Naive thymus-derived CD4-positive, alpha-beta T cell (primary cell): ENCODE data around the gene ARGLU1. TPM values are rescaled to one million over a fixed set of nuclear protein-coding genes. Genes with fewer than 3 reads are reported as not detected.

Experiments
- ATAC-seq: fragments of 150-1000 bp; cut with Tn5 transposase; 2 replicates; pipeline ENCODE4 v1.10.0; 2021; ENCODE audit warnings: mild to moderate bottlenecking, moderate library complexity
- CTCF ChIA-PET: fragments of 350-600 bp; sonication (Branson Sonifier 250); formaldehyde crosslinking; loops from one replicate; lab custom pipeline; 2021; ENCODE audit warnings: antibody characterized with exemption; lab: Charles Lee
- POLR2A ChIA-PET: fragments of 350-600 bp; sonication (Branson Sonifier 250); formaldehyde crosslinking; loops from one replicate; lab custom pipeline; 2021; ENCODE audit warnings: antibody characterized with exemption, inconsistent platforms; lab: Charles Lee
- DNase-seq, 9 donors: peaks; one replicate each; pipeline versions ENCODE4 v3.0.0 to v3.0.0-alpha.2; 2020 to 2022; ENCODE audit warnings: mixed read lengths in 1 of 9
- H3K27ac ChIP-seq: one replicate; pipeline ENCODE4 v1.7.0; 2013; ENCODE audit warnings: mild to moderate bottlenecking, low read depth, low read length, moderate library complexity
- H3K27me3 ChIP-seq, 2 donors: one replicate each; pipeline ENCODE4 v1.7.0; 2013; ENCODE audit warnings: low read length in 2 of 2, mild to moderate bottlenecking in 2 of 2, moderate library complexity in 2 of 2; ENCODE audit not compliant: control insufficient read depth in 2 of 2, insufficient read depth in 2 of 2
- H3K36me3 ChIP-seq, 3 experiments: 1 replicate in 2 of 3; 2 replicates in 1 of 3; pipeline ENCODE4 v1.7.0; 2013; ENCODE audit warnings: low read length in 3 of 3, mild to moderate bottlenecking in 3 of 3, moderate library complexity in 1 of 3; ENCODE audit not compliant: insufficient read depth in 3 of 3, control insufficient read depth in 2 of 3
- H3K4me1 ChIP-seq, 2 donors: one replicate each; pipeline ENCODE4 v1.7.0; 2013; ENCODE audit warnings: low read length in 2 of 2, mild to moderate bottlenecking in 2 of 2, moderate library complexity in 1 of 2; ENCODE audit not compliant: control insufficient read depth in 2 of 2, insufficient read depth in 2 of 2
- H3K4me3 ChIP-seq: 2 replicates; pipeline ENCODE4 v1.7.0; 2013; ENCODE audit warnings: mild to moderate bottlenecking, low read length
- H3K9me3 ChIP-seq, 3 experiments: 1 replicate in 2 of 3; 2 replicates in 1 of 3; pipeline ENCODE4 v1.7.0; 2013; ENCODE audit warnings: low read length in 3 of 3; ENCODE audit not compliant: control insufficient read depth in 2 of 3
- H3K27ac Mint-ChIP-seq, 9 donors: one replicate each; pipeline ENCODE4 v1.8.0; 2020 to 2022; ENCODE audit warnings: mixed read lengths in 9 of 9, mild to moderate bottlenecking in 8 of 9, moderate library complexity in 5 of 9, inconsistent platforms in 2 of 9
- H3K27me3 Mint-ChIP-seq, 5 donors: one replicate each; pipeline ENCODE4 v1.8.0; 2021 to 2022; ENCODE audit warnings: mixed read lengths in 5 of 5, mild to moderate bottlenecking in 1 of 5
- H3K36me3 Mint-ChIP-seq, 5 donors: one replicate each; pipeline ENCODE4 v1.8.0; 2020 to 2022; ENCODE audit warnings: mixed read lengths in 5 of 5, mild to moderate bottlenecking in 3 of 5, inconsistent platforms in 1 of 5
- H3K4me1 Mint-ChIP-seq, 7 donors: one replicate each; pipeline ENCODE4 v1.8.0; 2020 to 2022; ENCODE audit warnings: mixed read lengths in 7 of 7, mild to moderate bottlenecking in 3 of 7, inconsistent platforms in 1 of 7
- H3K4me3 Mint-ChIP-seq, 10 donors: one replicate each; pipeline ENCODE4 v1.8.0; 2020 to 2022; ENCODE audit warnings: mild to moderate bottlenecking in 10 of 10, mixed read lengths in 10 of 10, moderate library complexity in 6 of 10, inconsistent platforms in 2 of 10
- H3K9me3 Mint-ChIP-seq, 11 donors: one replicate each; pipeline ENCODE4 v1.8.0; 2020 to 2022; ENCODE audit warnings: mixed read lengths in 11 of 11, mild to moderate bottlenecking in 4 of 11, inconsistent platforms in 1 of 11, moderate library complexity in 1 of 11
- intact Hi-C, 2 donors: fragments of 100-400 bp; cut with micrococcal nuclease; formaldehyde crosslinking; loops; one replicate each; pipeline ENCODE4 v1.15.1; 2023
- polyA plus RNA-seq, 2 donors: library from polyadenylated mRNA; unstranded; fragments of 300-500 nt; fragmentation: Illumina TruSeq; gene quantifications; one replicate each; pipeline ENCODE4 v1.2.3, GENCODE V29; 2021
- total RNA-seq, 6 experiments: library from RNA in 5 of 6; stranded (reverse) in 5 of 6; gene quantifications; 1 replicate in 5 of 6; 2 replicates in 1 of 6; pipeline ENCODE4 v1.2.3 and lab custom pipeline; 2021 to 2026

Gene ARGLU1, protein sequence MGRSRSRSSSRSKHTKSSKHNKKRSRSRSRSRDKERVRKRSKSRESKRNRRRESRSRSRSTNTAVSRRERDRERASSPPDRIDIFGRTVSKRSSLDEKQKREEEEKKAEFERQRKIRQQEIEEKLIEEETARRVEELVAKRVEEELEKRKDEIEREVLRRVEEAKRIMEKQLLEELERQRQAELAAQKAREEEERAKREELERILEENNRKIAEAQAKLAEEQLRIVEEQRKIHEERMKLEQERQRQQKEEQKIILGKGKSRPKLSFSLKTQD
- total RNA-seq (100 to 1,000 TPM in 4 of 5 experiments, 10 to 100 TPM in 1; 93.3 to 291 (median 160) TPM), polyA plus RNA-seq (10 to 100 TPM; 36.1 to 41.6 TPM), total RNA-seq (lab: John Stamatoyannopoulos, UW) (326 reads per million, percentile 96 among the genes with 10 or more reads in this experiment)

DNA sequence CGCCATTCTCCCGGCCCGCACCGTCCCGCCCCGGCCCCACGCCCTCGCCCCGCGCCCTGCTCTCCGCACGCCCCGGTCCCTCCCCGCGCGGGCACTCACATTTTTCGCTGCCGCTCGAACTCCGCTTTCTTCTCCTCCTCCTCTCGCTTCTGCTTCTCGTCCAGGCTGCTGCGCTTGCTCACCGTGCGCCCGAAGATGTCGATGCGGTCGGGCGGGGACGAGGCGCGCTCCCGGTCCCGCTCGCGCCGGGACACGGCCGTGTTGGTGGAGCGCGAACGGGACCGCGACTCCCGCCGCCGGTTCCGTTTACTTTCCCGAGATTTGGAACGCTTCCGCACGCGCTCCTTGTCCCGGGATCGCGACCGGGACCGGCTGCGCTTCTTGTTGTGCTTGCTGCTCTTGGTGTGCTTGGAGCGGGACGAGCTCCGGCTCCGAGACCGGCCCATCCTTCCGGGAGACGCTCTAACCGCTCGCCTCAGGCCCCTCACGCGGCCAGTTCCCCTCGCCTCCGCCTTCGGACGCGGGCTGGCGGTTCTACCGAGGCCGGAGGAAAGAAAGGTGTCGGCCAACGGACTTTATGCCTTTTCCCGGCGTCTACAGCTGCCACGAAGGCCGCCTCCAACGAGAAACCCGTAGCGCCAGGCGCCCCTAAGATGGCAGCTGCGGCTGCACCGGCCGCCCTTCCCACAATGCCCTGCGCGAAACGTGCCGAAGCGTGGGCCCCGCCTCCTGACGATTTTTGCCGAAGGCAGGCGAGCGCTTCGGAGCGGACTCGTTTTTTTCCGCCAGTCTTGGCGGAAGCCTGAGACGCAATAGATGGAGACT, at the start of gene ARGLU1:
Gene ARGLU1, minus strand, starts transcription at position 664 of the 825 bp plus-strand sequence. Its CDS starts 218 bp downstream, at position 446.
- CTCF ChIA-PET: interaction anchor here (0.6 to 1.7 kb wide), 3 partner anchors 14 to 356 kb away, joined by 3 to 9 read pairs (median 8); no protein-coding TSS in a partner anchor
- POLR2A ChIA-PET: interaction anchor here (1.1 to 3.7 kb wide), 4 partner anchors 12 to 1428 kb away, joined by 4 to 17 read pairs (median 6); partner anchors contain the start of gene EFNB2
- H3K36me3 ChIP-seq: peaks cover 0 to 6% (median 0%) of the 10 kb centered on the region in 3 experiments
- H3K4me3 ChIP-seq: peak within 1 kb of the TSS; percentile 70
- ATAC-seq (peak; percentile 92), DNase-seq (peak; percentile 88 to 98 (median 97))
- Mint-ChIP-seq H3K4me3 (peak within 1 kb of the TSS; percentile 83 to 100 (median 98)), H3K4me1 (peaks cover 39 to 66% (median 53%) of the 10 kb centered on the region in 7 donors), H3K27ac (peak within 1 kb of the TSS; percentile 90 to 97 (median 95)), H3K27me3 (no peaks in the 10 kb centered on the region), H3K36me3 (peaks cover 0 to 5% (median 4%) of the 10 kb centered on the region in 5 donors), H3K9me3 (peaks cover 0 to 2% (median 0%) of the 10 kb centered on the region in 11 donors)
- peaks cover 34 to 35% of the 10 kb centered on the region in 2 donors for H3K4me1 ChIP-seq
- H3K27ac ChIP-seq: peak within 1 kb of the TSS; percentile 95
- no peaks in the 10 kb centered on the region for H3K27me3 ChIP-seq
- no peaks in the 10 kb centered on the region for H3K9me3 ChIP-seq
- intact Hi-C loops: loop anchor here (1.0 to 10.0 kb wide), 11 partner anchors 17 to 1651 kb away; partner anchors contain the start of genes ABHD13 (in 1 of the 2) and EFNB2 (in 1 of the 2)

DNA sequence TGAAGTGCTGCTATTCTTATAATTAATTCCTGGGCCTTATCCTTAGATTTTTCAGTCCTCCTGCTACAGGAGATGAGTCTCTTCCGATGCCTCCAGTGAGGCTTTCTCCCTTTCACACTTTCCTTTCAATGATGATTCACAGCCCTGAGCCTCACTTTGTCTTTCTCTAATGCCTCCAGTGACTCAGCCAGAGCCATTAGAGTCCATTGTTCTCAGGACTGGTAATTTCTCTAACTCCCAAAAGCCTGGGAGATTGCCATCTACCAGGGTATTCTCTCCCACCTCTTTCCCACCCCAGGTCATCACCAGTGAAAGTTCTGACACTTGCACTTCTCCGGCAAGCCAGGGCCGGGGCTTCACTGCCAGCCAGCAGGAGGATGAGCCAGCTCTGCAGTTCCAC, 49.6 kb upstream of the ARGLU1 start:
- intact Hi-C loops: no loop called here
- H3K36me3 Mint-ChIP-seq: no peaks in the 10 kb centered on the region
- POLR2A ChIA-PET: no interaction called here
- peaks cover 0 to 6% (median 5%) of the 10 kb centered on the region in 7 donors for H3K4me1 Mint-ChIP-seq
- H3K4me1 ChIP-seq: no peaks in the 10 kb centered on the region
- peaks cover 14 to 23% (median 16%) of the 10 kb centered on the region in 5 donors for H3K27me3 Mint-ChIP-seq
- H3K9me3 Mint-ChIP-seq: no peaks in the 10 kb centered on the region
- H3K4me3 Mint-ChIP-seq: no peak overlapping the region
- DNase-seq (no peak), ATAC-seq (no peak)
- H3K36me3 ChIP-seq: no peaks in the 10 kb centered on the region
- H3K27ac Mint-ChIP-seq: no peak overlapping the region
- no peaks in the 10 kb centered on the region for H3K9me3 ChIP-seq
- no peak overlapping the region for H3K4me3 ChIP-seq
- CTCF ChIA-PET: no interaction called here
- no peaks in the 10 kb centered on the region for H3K27me3 ChIP-seq
- H3K27ac ChIP-seq: no peak overlapping the region

DNA sequence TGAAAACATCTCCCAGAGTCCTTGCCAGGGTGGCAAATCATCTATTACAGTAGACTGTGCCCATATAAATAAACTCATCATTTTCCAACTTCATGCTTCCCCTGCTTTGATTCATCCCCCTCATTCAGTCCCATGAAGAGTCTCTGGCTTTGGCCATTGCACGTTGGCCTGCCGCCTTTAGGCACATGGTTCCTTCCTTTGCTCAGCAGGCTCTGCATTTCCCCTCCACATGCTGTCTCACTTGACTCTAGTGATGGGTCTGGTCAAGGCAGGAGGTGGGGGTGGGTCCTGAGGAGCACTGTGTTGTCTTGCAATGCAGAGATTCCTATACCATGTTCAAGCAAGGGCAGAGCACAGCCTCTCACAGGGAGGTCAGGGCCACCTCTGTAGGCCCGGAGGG, 48.8 kb upstream of the ARGLU1 start:
- H3K27me3 ChIP-seq: no peaks in the 10 kb centered on the region
- ChIA-PET CTCF (no interaction called here), POLR2A (no interaction called here)
- ATAC-seq (no peak), DNase-seq (no peak)
- Mint-ChIP-seq H3K4me3 (no peak overlapping the region), H3K27me3 (peaks cover 8 to 18% (median 8%) of the 10 kb centered on the region in 5 donors), H3K9me3 (no peaks in the 10 kb centered on the region), H3K27ac (no peak overlapping the region), H3K4me1 (peaks cover 0 to 6% (median 5%) of the 10 kb centered on the region in 7 donors), H3K36me3 (no peaks in the 10 kb centered on the region)
- no peaks in the 10 kb centered on the region for H3K9me3 ChIP-seq
- intact Hi-C loops: no loop called here
- H3K27ac ChIP-seq: no peak overlapping the region
- no peak overlapping the region for H3K4me3 ChIP-seq
- H3K4me1 ChIP-seq: no peaks in the 10 kb centered on the region
- no peaks in the 10 kb centered on the region for H3K36me3 ChIP-seq

DNA sequence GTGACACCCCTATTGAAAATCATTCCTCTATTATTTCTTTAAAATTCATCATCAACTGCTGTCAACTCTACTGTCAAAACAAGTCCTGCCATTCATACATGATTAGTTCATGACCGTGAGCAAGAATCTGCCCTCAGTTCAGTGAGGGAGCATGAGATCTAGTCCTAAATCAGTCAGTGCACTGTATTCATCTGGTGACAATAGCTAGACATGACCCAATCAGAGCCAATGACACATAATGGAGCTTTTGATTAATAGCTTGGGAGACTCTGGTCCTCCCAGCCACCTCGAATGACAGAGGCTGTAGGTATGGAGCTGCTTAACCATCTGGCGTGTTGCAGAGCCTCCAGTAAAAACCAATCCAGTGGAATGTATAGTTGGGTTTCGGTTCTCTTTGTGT, 46.9 kb upstream of the ARGLU1 start:
- peaks cover 0 to 4% (median 0%) of the 10 kb centered on the region in 11 donors for H3K9me3 Mint-ChIP-seq
- no peak overlapping the region for H3K4me3 Mint-ChIP-seq
- Histone ChIP-seq H3K36me3 (no peaks in the 10 kb centered on the region), H3K27ac (no peak overlapping the region), H3K4me3 (no peak overlapping the region), H3K4me1 (no peaks in the 10 kb centered on the region), H3K9me3 (no peaks in the 10 kb centered on the region), H3K27me3 (no peaks in the 10 kb centered on the region)
- DNase-seq: no peak
- ChIA-PET CTCF (no interaction called here), POLR2A (no interaction called here)
- peaks cover 0 to under 1% (median 0%) of the 10 kb centered on the region in 5 donors for H3K36me3 Mint-ChIP-seq
- no peak for ATAC-seq
- intact Hi-C loops: no loop called here
- H3K27ac Mint-ChIP-seq: no peak overlapping the region
- H3K4me1 Mint-ChIP-seq: peaks cover 0 to 4% (median 2%) of the 10 kb centered on the region in 7 donors
- H3K27me3 Mint-ChIP-seq: peaks cover 0 to 8% (median 7%) of the 10 kb centered on the region in 5 donors

DNA sequence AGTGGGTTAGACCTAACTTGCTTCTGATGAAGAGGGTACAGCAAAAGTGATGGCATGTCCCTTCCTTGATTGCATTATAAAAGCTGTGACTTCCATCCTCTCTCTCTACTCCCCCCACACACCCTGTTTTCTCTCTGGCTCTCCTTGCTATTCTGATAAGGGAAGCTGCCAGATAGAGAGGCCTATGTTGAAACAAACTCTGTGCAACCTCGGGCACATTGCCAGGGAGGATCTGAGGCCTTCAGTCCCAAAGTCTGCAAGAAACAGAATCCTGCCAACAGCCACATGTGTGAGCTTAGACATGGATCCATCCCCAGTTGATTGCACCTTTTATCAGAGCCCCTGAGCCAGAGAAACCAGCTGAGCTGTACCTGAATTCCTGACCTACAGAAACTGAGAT, 44.8 kb upstream of the ARGLU1 start:
- Mint-ChIP-seq H3K9me3 (peaks cover 0 to 4% (median 0%) of the 10 kb centered on the region in 11 donors), H3K27ac (no peak overlapping the region), H3K27me3 (peaks cover 4 to 17% (median 13%) of the 10 kb centered on the region in 5 donors), H3K4me1 (no peaks in the 10 kb centered on the region), H3K4me3 (no peak overlapping the region), H3K36me3 (peaks cover 0 to 5% (median 0%) of the 10 kb centered on the region in 5 donors)
- H3K4me1 ChIP-seq: no peaks in the 10 kb centered on the region
- ChIA-PET POLR2A (no interaction called here), CTCF (no interaction called here)
- H3K27ac ChIP-seq: no peak overlapping the region
- DNase-seq (no peak), ATAC-seq (no peak)
- no peaks in the 10 kb centered on the region for H3K9me3 ChIP-seq
- H3K27me3 ChIP-seq: no peaks in the 10 kb centered on the region
- H3K36me3 ChIP-seq: no peaks in the 10 kb centered on the region
- intact Hi-C loops: no loop called here
- no peak overlapping the region for H3K4me3 ChIP-seq

DNA sequence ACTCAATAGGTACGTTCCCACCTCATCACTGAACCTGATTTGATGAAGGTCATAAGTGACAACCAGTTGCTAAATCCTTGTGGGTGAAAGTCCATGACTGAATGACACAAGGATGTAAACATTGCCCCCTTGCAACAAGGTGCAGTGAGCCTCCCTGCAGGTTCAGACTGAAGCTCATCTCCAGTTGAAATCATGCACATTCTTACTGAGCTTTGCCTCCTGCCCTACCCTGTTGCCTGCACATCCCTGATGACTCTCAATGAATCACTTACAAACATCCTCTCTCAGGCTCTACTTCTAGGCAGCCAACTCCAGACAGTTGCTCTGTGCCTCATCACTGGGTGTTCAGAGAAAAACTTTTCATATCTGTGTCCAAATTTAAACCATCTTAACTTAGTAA, 42.5 kb upstream of the ARGLU1 start:
- Mint-ChIP-seq H3K27me3 (peaks cover 4 to 27% (median 21%) of the 10 kb centered on the region in 5 donors), H3K4me1 (no peaks in the 10 kb centered on the region), H3K36me3 (peaks cover 0 to 5% (median 3%) of the 10 kb centered on the region in 5 donors), H3K4me3 (no peak overlapping the region), H3K9me3 (peaks cover 0 to 5% (median 0%) of the 10 kb centered on the region in 11 donors), H3K27ac (no peak overlapping the region)
- no peaks in the 10 kb centered on the region for H3K9me3 ChIP-seq
- DNase-seq (no peak), ATAC-seq (no peak)
- POLR2A ChIA-PET: no interaction called here
- H3K27me3 ChIP-seq: no peaks in the 10 kb centered on the region
- H3K27ac ChIP-seq: no peak overlapping the region
- intact Hi-C loops: no loop called here
- H3K36me3 ChIP-seq: no peaks in the 10 kb centered on the region
- CTCF ChIA-PET: no interaction called here
- H3K4me1 ChIP-seq: no peaks in the 10 kb centered on the region
- H3K4me3 ChIP-seq: no peak overlapping the region
